H9 (cell line): ENCODE measurements around the gene ADAP2. TPM values are rescaled to one million over a fixed set of nuclear protein-coding genes. Genes with fewer than 3 reads are reported as not detected.

Experiments used
- DNase-seq: peaks from one replicate; pipeline ENCODE4 v3.0.0-alpha.2; 2017
- H2AFZ ChIP-seq: one replicate; pipeline ENCODE4 v1.6.1; 2013; ENCODE audit warnings: mild to moderate bottlenecking, low read length, control low read depth, moderate library complexity
- H2AK5ac ChIP-seq: 2 replicates; pipeline ENCODE4 v1.6.1; 2013; ENCODE audit warnings: low read length, control low read depth, mixed read lengths; ENCODE audit not compliant: insufficient read length
- H2BK120ac ChIP-seq: one replicate; pipeline ENCODE4 v1.6.1; 2013; ENCODE audit warnings: low read depth, mild to moderate bottlenecking, low read length, control low read depth, inconsistent platforms; ENCODE audit not compliant: poor library complexity, severe bottlenecking
- H2BK12ac ChIP-seq: 2 replicates; pipeline ENCODE4 v1.6.1; 2013; ENCODE audit warnings: low read length, control low read depth, mixed read lengths, low read depth; ENCODE audit not compliant: insufficient read length
- H2BK15ac ChIP-seq: 2 replicates; pipeline ENCODE4 v1.6.1; 2013; ENCODE audit warnings: low read depth, low read length, control low read depth
- H2BK20ac ChIP-seq: one replicate; pipeline ENCODE4 v1.6.1; 2013; ENCODE audit warnings: low read depth, mild to moderate bottlenecking, low read length, control low read depth, inconsistent platforms; ENCODE audit not compliant: poor library complexity, severe bottlenecking
- H2BK5ac ChIP-seq: 2 replicates; pipeline ENCODE4 v1.6.1; 2013; ENCODE audit warnings: low read length, control low read depth, mixed read lengths; ENCODE audit not compliant: insufficient read length
- H3K14ac ChIP-seq: 2 replicates; pipeline ENCODE4 v1.6.1; 2013; ENCODE audit warnings: low read length, control low read depth; ENCODE audit not compliant: insufficient read depth
- H3K18ac ChIP-seq: 2 replicates; pipeline ENCODE4 v1.6.1; 2013; ENCODE audit warnings: low read depth, mild to moderate bottlenecking, mixed read lengths, low read length, control low read depth; ENCODE audit not compliant: insufficient read length
- H3K23ac ChIP-seq: 2 replicates; pipeline ENCODE4 v1.6.1; 2013; ENCODE audit warnings: low read length, control low read depth, mixed read lengths, low read depth; ENCODE audit not compliant: insufficient read length
- H3K23me2 ChIP-seq: 2 replicates; pipeline ENCODE4 v1.6.1; 2013; ENCODE audit warnings: low read depth, mild to moderate bottlenecking, mixed read lengths, low read length, control low read depth; ENCODE audit not compliant: insufficient read length, poor library complexity, severe bottlenecking
- H3K27ac ChIP-seq: 2 replicates; pipeline ENCODE4 v1.5.1; 2013; ENCODE audit warnings: low read length, control low read depth, mixed read lengths, low read depth; ENCODE audit not compliant: insufficient read length
- H3K27me3 ChIP-seq: 2 replicates; pipeline ENCODE4 v1.6.1; 2013; ENCODE audit warnings: low read length, control low read depth, inconsistent platforms; ENCODE audit not compliant: insufficient read depth
- H3K4ac ChIP-seq: 2 replicates; pipeline ENCODE4 v1.6.1; 2013; ENCODE audit warnings: low read depth, mild to moderate bottlenecking, control low read depth, inconsistent platforms, low read length, moderate library complexity
- H3K4me1 ChIP-seq: 2 replicates; pipeline ENCODE4 v1.6.1; 2013; ENCODE audit warnings: low read length, control low read depth, inconsistent platforms; ENCODE audit not compliant: insufficient read depth
- H3K4me2 ChIP-seq: 2 replicates; pipeline ENCODE4 v1.6.1; 2013; ENCODE audit warnings: low read length, control low read depth, mixed read lengths; ENCODE audit not compliant: insufficient read length, insufficient read depth
- H3K56ac ChIP-seq: 2 replicates; pipeline ENCODE4 v1.6.1; 2013; ENCODE audit warnings: low read depth, mild to moderate bottlenecking, mixed read lengths, low read length, control low read depth; ENCODE audit not compliant: insufficient read length
- H3K79me1 ChIP-seq: 2 replicates; pipeline ENCODE4 v1.6.1; 2013; ENCODE audit warnings: low read depth, mild to moderate bottlenecking, moderate library complexity, low read length, control low read depth, inconsistent platforms; ENCODE audit not compliant: insufficient read depth, poor library complexity, severe bottlenecking
- H3K79me2 ChIP-seq: 2 replicates; pipeline ENCODE4 v1.6.1; 2013; ENCODE audit warnings: low read length, control low read depth, inconsistent platforms; ENCODE audit not compliant: insufficient read depth
- H3K9ac ChIP-seq: 2 replicates; pipeline ENCODE4 v1.6.1; 2013; ENCODE audit warnings: low read length, control low read depth, mixed read lengths; ENCODE audit not compliant: insufficient read length; ENCODE audit errors: extremely low read depth
- H3K9me3 ChIP-seq: one replicate; pipeline ENCODE4 v1.6.1; 2013; ENCODE audit warnings: low read depth, low read length, inconsistent platforms; ENCODE audit not compliant: control insufficient read depth
- H3T11ph ChIP-seq: one replicate; pipeline ENCODE4 v1.6.1; 2013; ENCODE audit warnings: mild to moderate bottlenecking, low read length, control low read depth, inconsistent platforms
- H4K20me1 ChIP-seq: one replicate; pipeline ENCODE4 v1.6.1; 2013; ENCODE audit not compliant: control insufficient read depth, insufficient read length, insufficient read depth
- H4K5ac ChIP-seq: 2 replicates; pipeline ENCODE4 v1.6.1; 2013; ENCODE audit warnings: low read depth, mild to moderate bottlenecking, mixed read lengths, low read length, control low read depth; ENCODE audit not compliant: insufficient read length
- H4K8ac ChIP-seq: replicated peaks from 2 replicates; pipeline ENCODE4 v1.6.1; 2013; ENCODE audit warnings: low read length, control low read depth, mixed read lengths, low read depth; ENCODE audit not compliant: insufficient read length
- H4K91ac ChIP-seq: 2 replicates; pipeline ENCODE4 v1.6.1; 2013; ENCODE audit warnings: low read depth, mild to moderate bottlenecking, moderate library complexity, mixed read lengths, low read length, control low read depth; ENCODE audit not compliant: insufficient read length
- H3K27ac Mint-ChIP-seq, 3 experiments: 2 replicates in 2 of 3; 3 replicates in 1 of 3; pipeline ENCODE4 v1.8.0; 2020 to 2021; ENCODE audit warnings: mixed read lengths in 3 of 3, mild to moderate bottlenecking in 1 of 3, moderate library complexity in 1 of 3
- H3K27me3 Mint-ChIP-seq: 2 replicates; pipeline ENCODE4 v1.8.0; 2021; ENCODE audit warnings: low read depth, mild to moderate bottlenecking, moderate library complexity, mixed read lengths
- H3K36me3 Mint-ChIP-seq, 3 experiments: 2 replicates in 2 of 3; 3 replicates in 1 of 3; pipeline ENCODE4 v1.8.0; 2020 to 2021; ENCODE audit warnings: low read depth in 3 of 3, mixed read lengths in 3 of 3; ENCODE audit not compliant: insufficient read depth in 1 of 3
- H3K4me1 Mint-ChIP-seq, 2 experiments: 2 replicates each; pipeline ENCODE4 v1.8.0; 2020; ENCODE audit warnings: mixed read lengths in 2 of 2
- H3K4me3 Mint-ChIP-seq, 2 experiments: 2 replicates in 1 of 2; 3 replicates in 1 of 2; pipeline ENCODE4 v1.8.0; 2020 to 2021; ENCODE audit warnings: mild to moderate bottlenecking in 2 of 2, mixed read lengths in 2 of 2, moderate library complexity in 1 of 2
- H3K9me3 Mint-ChIP-seq, 2 experiments: 2 replicates in 1 of 2; 3 replicates in 1 of 2; pipeline ENCODE4 v1.8.0; 2020; ENCODE audit warnings: mild to moderate bottlenecking in 2 of 2, mixed read lengths in 2 of 2, moderate library complexity in 1 of 2
- WGBS: extraction: QIAGEN DNeasy Blood & Tissue Kit; methylation state at CpG from one replicate; pipeline ENCODE4 v1.1.7; 2013; ENCODE audit warnings: missing lambda C conversion rate, low lambda C conversion rate, mixed read lengths; ENCODE audit not compliant: insufficient read length; ENCODE audit errors: extremely low coverage; 5-methylcytosine and 5-hydroxymethylcytosine counted together
- total RNA-seq: library from RNA; stranded (reverse); gene quantifications from 2 replicates; pipeline ENCODE4 v1.2.1, GENCODE V29; 2021
- TF ChIP-seq, protein P1 (sequence below): fragments of 200-600 bp; sonication (generic); conservative IDR thresholded peaks from 3 replicates; pipeline ENCODE4 v1.8.0; 2021; ENCODE audit warnings: antibody characterized with exemption, mild to moderate bottlenecking

ADAP2 gene
- total RNA-seq, 1 experiment from 2014 or later: 1.2 TPM

DNA sequence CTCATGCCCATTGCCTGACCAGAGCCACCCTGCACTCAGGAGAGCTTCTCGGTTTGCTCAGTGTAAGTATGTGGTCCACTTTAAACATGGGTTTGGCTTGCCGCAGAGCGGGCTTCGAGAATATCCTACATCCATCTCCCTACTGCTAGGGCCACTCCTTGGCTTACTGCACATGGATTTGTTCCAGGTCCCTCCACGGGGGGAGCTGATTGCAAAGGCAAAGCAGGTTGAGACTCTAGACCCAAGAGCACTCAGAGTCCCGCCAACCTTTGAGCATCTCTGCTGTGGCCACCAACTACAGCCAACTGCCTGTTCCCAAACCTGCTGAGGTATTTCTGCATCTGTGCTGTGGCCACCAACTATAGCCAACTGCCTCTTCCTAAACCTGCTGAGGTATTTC is 75.5 kb downstream of the ADAP2 start:
- no peak overlapping the region for H3K4me3 Mint-ChIP-seq
- WGBS: no CpG with 5 or more reads among the region's 6 CpGs
- H3K27ac Mint-ChIP-seq: peak overlapping the region in 1 of 3 experiments; percentile 17; a peak in 1 of 7 replicates

More for the DNA sequence above, 75.5 kb downstream of the ADAP2 start:
- H3K23me2 ChIP-seq: no peaks in the 10 kb centered on the region
- no peak for DNase-seq
- H3K9me3 ChIP-seq: no peaks in the 10 kb centered on the region
- H2BK12ac ChIP-seq: no peak overlapping the region
- no peaks in the 10 kb centered on the region for H4K20me1 ChIP-seq
- H3K4me1 ChIP-seq: no peaks in the 10 kb centered on the region; the same call in 1 of the 2 replicates
- no peaks in the 10 kb centered on the region for H3K27me3 ChIP-seq
- H3K79me1 ChIP-seq: no peaks in the 10 kb centered on the region
- H3K56ac ChIP-seq: no peak overlapping the region
- H3K23ac ChIP-seq: no peak overlapping the region
- H3K18ac ChIP-seq: no peak overlapping the region
- no peak overlapping the region for H2BK15ac ChIP-seq
- no peak overlapping the region for H2BK20ac ChIP-seq
- H3K27ac ChIP-seq: no peak overlapping the region
- Mint-ChIP-seq H3K9me3 (no peaks in the 10 kb centered on the region), H3K36me3 (peaks cover 4 to 33% (median 22%) of the 10 kb centered on the region in 3 experiments; a peak in 5 of 7 replicates), H3K27me3 (no peaks in the 10 kb centered on the region), H3K4me1 (no peaks in the 10 kb centered on the region)
- no peaks in the 10 kb centered on the region for H3K79me2 ChIP-seq
- H4K91ac ChIP-seq: no peak overlapping the region
- no peak overlapping the region for H3K9ac ChIP-seq
- no peak overlapping the region for H2AK5ac ChIP-seq
- no peak overlapping the region for H3K4me2 ChIP-seq
- no peak overlapping the region for H3T11ph ChIP-seq
- no peak overlapping the region for H2AFZ ChIP-seq
- H4K8ac ChIP-seq: no peak overlapping the region
- no peak overlapping the region for H2BK120ac ChIP-seq
- no peak overlapping the region for H3K14ac ChIP-seq
- no peak overlapping the region for H2BK5ac ChIP-seq
- no peak overlapping the region for H3K4ac ChIP-seq
- no peak overlapping the region for H4K5ac ChIP-seq
- TF ChIP-seq, protein P1, sequence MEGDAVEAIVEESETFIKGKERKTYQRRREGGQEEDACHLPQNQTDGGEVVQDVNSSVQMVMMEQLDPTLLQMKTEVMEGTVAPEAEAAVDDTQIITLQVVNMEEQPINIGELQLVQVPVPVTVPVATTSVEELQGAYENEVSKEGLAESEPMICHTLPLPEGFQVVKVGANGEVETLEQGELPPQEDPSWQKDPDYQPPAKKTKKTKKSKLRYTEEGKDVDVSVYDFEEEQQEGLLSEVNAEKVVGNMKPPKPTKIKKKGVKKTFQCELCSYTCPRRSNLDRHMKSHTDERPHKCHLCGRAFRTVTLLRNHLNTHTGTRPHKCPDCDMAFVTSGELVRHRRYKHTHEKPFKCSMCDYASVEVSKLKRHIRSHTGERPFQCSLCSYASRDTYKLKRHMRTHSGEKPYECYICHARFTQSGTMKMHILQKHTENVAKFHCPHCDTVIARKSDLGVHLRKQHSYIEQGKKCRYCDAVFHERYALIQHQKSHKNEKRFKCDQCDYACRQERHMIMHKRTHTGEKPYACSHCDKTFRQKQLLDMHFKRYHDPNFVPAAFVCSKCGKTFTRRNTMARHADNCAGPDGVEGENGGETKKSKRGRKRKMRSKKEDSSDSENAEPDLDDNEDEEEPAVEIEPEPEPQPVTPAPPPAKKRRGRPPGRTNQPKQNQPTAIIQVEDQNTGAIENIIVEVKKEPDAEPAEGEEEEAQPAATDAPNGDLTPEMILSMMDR: no peak
